ENCODE measurements around the gene UBR4. TPM values are rescaled to one million over a fixed set of nuclear protein-coding genes. Genes with fewer than 3 reads are reported as not detected.
A peak's percentile ranks its signal among the peaks of the same experiment; 100 is the strongest.

Gene UBR4
- polyA plus RNA-seq, 2 of the 4 experiments (the other 2 are of a cell fraction), result 55.8 to 74.3 TPM

DNA sequence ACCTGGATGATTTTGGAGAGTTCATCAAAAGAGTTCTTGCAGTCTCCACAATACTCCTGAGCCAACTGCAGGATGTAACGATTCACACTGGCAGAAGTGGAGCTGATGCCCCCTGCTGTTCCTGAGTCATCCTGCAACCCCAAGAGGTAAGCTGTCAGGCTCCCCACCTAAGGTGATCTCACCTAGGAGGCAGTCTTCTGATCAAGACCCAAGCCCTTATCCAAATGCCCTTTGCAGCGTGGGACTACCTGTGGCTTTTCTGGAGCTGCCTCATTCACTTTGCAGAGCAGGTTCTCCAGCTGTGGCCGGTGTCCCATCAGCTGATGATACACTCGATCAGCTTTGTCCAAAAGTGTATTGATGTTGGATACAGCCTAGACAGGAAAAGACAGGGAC lies 96.4 kb downstream of the UBR4 start:
- POLR2A ChIA-PET, result interaction anchor here (0.6 kb wide), 1 partner anchor 375 kb away, joined by 6 read pairs; no protein-coding TSS in a partner anchor
- CTCF ChIA-PET, result interaction anchor here (0.5 to 6.0 kb wide), 19 partner anchors 9 to 241 kb away, joined by 3 to 34 read pairs (median 4); no protein-coding TSS in a partner anchor
- peak; percentile 87 to 92 for ATAC-seq
- 84% methylated on average over 4 of the region's 4 CpGs for WGBS (ENCODE audit: missing lambda C conversion rate)
- no peaks in the 10 kb centered on the region for H3K9me3 ChIP-seq
- no peak overlapping the region for H3K4me2 ChIP-seq
- H3K27ac ChIP-seq, result no peak overlapping the region
- no peaks in the 10 kb centered on the region for H3K4me1 ChIP-seq
- H3K4me3 ChIP-seq, result no peak overlapping the region
- peak; percentile 58 to 59 for DNase-seq (ENCODE audit: low read depth in 1 of 2, low spot score in 1 of 2)
- FAIRE-seq, result no peak
- TF ChIP-seq FOSB (CRISPR knock-in tag; IDR thresholded peaks at IDR 0.05) (no peak), REST (IDR thresholded peaks at IDR 0.05) (no peak), BHLHE40 (IDR thresholded peaks at IDR 0.05; ENCODE audit: low read depth, low read length) (no peak), E2F6 (IDR thresholded peaks at IDR 0.05; ENCODE audit: borderline replicate concordance, low read depth) (no peak), FOSL2 (IDR thresholded peaks at IDR 0.05) (no peak), FOSL2 (CRISPR knock-in tag; IDR thresholded peaks at IDR 0.05) (no peak), RAD21 (conservative IDR thresholded peaks at IDR 0.05 in 1 of 2, IDR thresholded peaks at IDR 0.05 in 1 of 2) (peak; percentile 44 to 54; a peak in 4 of 5 replicates), RFX5 (IDR thresholded peaks at IDR 0.05) (no peak), ELK1 (IDR thresholded peaks at IDR 0.05; ENCODE audit: low read depth, low read length) (no peak), SMC3 (IDR thresholded peaks at IDR 0.05) (peak; percentile 57; the same call in 2 of the 3 replicates), POLR2A (IDR thresholded peaks at IDR 0.05; ENCODE audit: low read length) (no peak)
- TF ChIP-seq, protein P1, sequence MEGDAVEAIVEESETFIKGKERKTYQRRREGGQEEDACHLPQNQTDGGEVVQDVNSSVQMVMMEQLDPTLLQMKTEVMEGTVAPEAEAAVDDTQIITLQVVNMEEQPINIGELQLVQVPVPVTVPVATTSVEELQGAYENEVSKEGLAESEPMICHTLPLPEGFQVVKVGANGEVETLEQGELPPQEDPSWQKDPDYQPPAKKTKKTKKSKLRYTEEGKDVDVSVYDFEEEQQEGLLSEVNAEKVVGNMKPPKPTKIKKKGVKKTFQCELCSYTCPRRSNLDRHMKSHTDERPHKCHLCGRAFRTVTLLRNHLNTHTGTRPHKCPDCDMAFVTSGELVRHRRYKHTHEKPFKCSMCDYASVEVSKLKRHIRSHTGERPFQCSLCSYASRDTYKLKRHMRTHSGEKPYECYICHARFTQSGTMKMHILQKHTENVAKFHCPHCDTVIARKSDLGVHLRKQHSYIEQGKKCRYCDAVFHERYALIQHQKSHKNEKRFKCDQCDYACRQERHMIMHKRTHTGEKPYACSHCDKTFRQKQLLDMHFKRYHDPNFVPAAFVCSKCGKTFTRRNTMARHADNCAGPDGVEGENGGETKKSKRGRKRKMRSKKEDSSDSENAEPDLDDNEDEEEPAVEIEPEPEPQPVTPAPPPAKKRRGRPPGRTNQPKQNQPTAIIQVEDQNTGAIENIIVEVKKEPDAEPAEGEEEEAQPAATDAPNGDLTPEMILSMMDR (IDR thresholded peaks at IDR 0.05), result peak; percentile 51
- TF ChIP-seq, protein P2, sequence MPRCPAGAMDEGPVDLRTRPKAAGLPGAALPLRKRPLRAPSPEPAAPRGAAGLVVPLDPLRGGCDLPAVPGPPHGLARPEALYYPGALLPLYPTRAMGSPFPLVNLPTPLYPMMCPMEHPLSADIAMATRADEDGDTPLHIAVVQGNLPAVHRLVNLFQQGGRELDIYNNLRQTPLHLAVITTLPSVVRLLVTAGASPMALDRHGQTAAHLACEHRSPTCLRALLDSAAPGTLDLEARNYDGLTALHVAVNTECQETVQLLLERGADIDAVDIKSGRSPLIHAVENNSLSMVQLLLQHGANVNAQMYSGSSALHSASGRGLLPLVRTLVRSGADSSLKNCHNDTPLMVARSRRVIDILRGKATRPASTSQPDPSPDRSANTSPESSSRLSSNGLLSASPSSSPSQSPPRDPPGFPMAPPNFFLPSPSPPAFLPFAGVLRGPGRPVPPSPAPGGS (IDR thresholded peaks at IDR 0.05), result no peak

DNA sequence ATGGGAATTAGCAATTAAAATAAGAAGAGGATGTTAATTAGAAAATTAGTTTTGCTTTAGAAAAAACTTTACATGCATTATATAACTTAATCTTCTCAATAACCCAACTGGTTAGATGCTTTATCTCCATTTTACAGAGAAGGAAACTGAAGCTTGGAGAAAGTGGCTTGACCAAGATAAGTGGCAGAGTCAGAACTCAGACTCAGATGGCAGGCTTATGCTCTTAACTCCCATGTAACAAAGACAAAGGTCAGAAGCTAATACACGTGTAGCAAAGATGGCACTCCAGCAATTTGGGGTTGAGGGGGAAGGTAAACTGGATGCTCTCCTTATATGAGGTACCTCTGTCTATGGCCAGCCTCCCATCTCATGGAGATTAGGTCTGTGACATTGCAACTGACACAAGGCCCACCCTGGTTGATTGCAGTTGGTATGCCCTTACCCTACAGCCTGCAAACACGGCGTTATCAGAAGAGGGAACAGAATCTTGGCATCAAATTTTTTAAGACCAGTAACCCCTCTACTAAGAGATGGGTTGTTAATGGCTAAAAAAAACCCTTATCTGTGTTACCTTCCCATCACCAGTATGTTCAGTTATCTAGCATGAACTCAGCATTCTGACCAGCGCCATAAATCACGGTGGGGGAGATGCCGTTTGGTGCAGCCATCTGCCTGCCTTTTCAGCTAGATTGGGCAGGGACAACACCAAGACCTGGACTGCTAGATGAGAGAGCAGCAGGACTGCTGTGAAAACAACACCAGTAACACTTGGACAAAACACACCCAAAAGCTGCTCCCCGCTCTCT lies 97.0 kb downstream of the UBR4 start:
- no peak for TF ChIP-seq JUNB (IDR thresholded peaks at IDR 0.05)
- no peak for TF ChIP-seq HOXA7 (CRISPR knock-in tag; IDR thresholded peaks at IDR 0.05)
- no peak for TF ChIP-seq TFCP2L1 (CRISPR knock-in tag; IDR thresholded peaks at IDR 0.05)
- no peak for TF ChIP-seq REST (IDR thresholded peaks at IDR 0.05)
- TF ChIP-seq MYC (IDR thresholded peaks at IDR 0.05; ENCODE audit: borderline replicate concordance, low read length), result no peak
- TF ChIP-seq ZFP36 (IDR thresholded peaks at IDR 0.05; ENCODE audit: borderline replicate concordance, partially characterized antibody), result no peak
- TF ChIP-seq CBX8 (IDR thresholded peaks at IDR 0.05), result no peak
- TF ChIP-seq, protein P3, sequence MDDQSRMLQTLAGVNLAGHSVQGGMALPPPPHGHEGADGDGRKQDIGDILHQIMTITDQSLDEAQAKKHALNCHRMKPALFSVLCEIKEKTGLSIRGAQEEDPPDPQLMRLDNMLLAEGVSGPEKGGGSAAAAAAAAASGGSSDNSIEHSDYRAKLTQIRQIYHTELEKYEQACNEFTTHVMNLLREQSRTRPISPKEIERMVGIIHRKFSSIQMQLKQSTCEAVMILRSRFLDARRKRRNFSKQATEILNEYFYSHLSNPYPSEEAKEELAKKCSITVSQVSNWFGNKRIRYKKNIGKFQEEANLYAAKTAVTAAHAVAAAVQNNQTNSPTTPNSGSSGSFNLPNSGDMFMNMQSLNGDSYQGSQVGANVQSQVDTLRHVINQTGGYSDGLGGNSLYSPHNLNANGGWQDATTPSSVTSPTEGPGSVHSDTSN (IDR thresholded peaks at IDR 0.05), result no peak
- no peak for TF ChIP-seq HES2 (IDR thresholded peaks at IDR 0.05)
- Histone ChIP-seq H3K4me2 (no peak overlapping the region), H3K27ac (no peak overlapping the region), H3K4me3 (no peak overlapping the region), H3K9me3 (no peaks in the 10 kb centered on the region), H3K4me1 (no peaks in the 10 kb centered on the region)
- FAIRE-seq (no peak), DNase-seq (ENCODE audit: low read depth in 1 of 2, low spot score in 1 of 2) (no peak), ATAC-seq (no peak; a peak in 2 of 6 replicates)
- ChIA-PET CTCF (interaction anchor here (0.5 to 6.0 kb wide), 18 partner anchors 8 to 240 kb away, joined by 3 to 34 read pairs (median 4); no protein-coding TSS in a partner anchor), POLR2A (interaction anchor here (0.6 kb wide), 1 partner anchor 374 kb away, joined by 6 read pairs; no protein-coding TSS in a partner anchor)
- WGBS (ENCODE audit: missing lambda C conversion rate), result 93% methylated on average over 7 of the region's 7 CpGs
